ENCODE results near the gene CHRNA9. TPM values are rescaled to one million over a fixed set of nuclear protein-coding genes. Genes with fewer than 3 reads are reported as not detected.

Gene CHRNA9
- total and polyA plus RNA-seq, 2 of the 4 experiments (the other 2 are of a cell fraction): not detected

GRCh38 chr4:40299811-40300292, 35.3 kb upstream of the CHRNA9 start:
- no CpG with 5 or more reads among the region's 3 CpGs for WGBS, 2 experiments (ENCODE audit: extremely low coverage in 2 of 2, insufficient read length in 1 of 2)
- H2AFZ ChIP-seq (replicated peaks; ENCODE audit: low read length, poor library complexity): no peak overlapping the region
- in situ Hi-C loops (cut with MboI; ENCODE audit: low sequenced_read_pairs): loop anchor here (25.0 kb wide), 2 partner anchors 238 to 613 kb away; partner anchors contain the start of genes N4BP2 and UBE2K
- no peak overlapping the region for H2AK9ac ChIP-seq (replicated peaks; ENCODE audit: low read depth, low read length, poor library complexity)
- H4K20me1 ChIP-seq (ENCODE audit: insufficient read depth, low read length): no peaks in the 10 kb centered on the region
- no peak overlapping the region for H2BK20ac ChIP-seq (ENCODE audit: low read depth, low read length)
- H2BK120ac ChIP-seq (ENCODE audit: low read depth, low read length): no peak overlapping the region
- ChIA-PET CTCF (no interaction called here), POLR2A (ENCODE audit: unreplicated experiment) (interaction anchor here (0.7 kb wide), 1 partner anchor 47 kb away, joined by 5 read pairs; no protein-coding TSS in a partner anchor)
- H3K27me3 ChIP-seq (ENCODE audit: control insufficient read depth, insufficient read depth, low read length): peaks cover 13% of the 10 kb centered on the region
- H3K27ac ChIP-seq (ENCODE audit: insufficient read depth, low read length): no peak overlapping the region
- H3K14ac ChIP-seq (replicated peaks; ENCODE audit: low read depth, low read length): no peak overlapping the region
- H3K4me2 ChIP-seq (ENCODE audit: low read depth, low read length): no peak overlapping the region
- H3K23ac ChIP-seq (ENCODE audit: low read depth, low read length): no peak overlapping the region
- no peak overlapping the region for H3K18ac ChIP-seq (ENCODE audit: low read depth, low read length)
- H4K91ac ChIP-seq (ENCODE audit: insufficient read depth, low read depth, low read length): no peak overlapping the region
- no peak overlapping the region for H2BK15ac ChIP-seq (ENCODE audit: low read depth, low read length)
- H3K4ac ChIP-seq (ENCODE audit: low read depth, low read length): no peak overlapping the region
- no peak overlapping the region for H3K56ac ChIP-seq (ENCODE audit: extremely low read depth, insufficient read depth, low read length)
- H4K8ac ChIP-seq (ENCODE audit: low read depth in 2 of 2, low read length in 2 of 2): no peak overlapping the region
- H4K5ac ChIP-seq (ENCODE audit: low read depth, low read length): no peak overlapping the region
- H3K4me1 ChIP-seq (ENCODE audit: control insufficient read depth, insufficient read depth, low read length): no peaks in the 10 kb centered on the region
- H3K9me1 ChIP-seq (ENCODE audit: insufficient read depth, low read length): no peaks in the 10 kb centered on the region
- ATAC-seq (ENCODE audit: low read depth) (no peak), DNase-seq (no peak)
- no peaks in the 10 kb centered on the region for H3K36me3 ChIP-seq (ENCODE audit: control insufficient read depth, insufficient read depth, low read length)
- TF ChIP-seq MXI1 (IDR thresholded peaks at IDR 0.05; ENCODE audit: borderline replicate concordance, low read depth, low read length): no peak
- intact Hi-C loops (cut with micrococcal nuclease): no loop called here
- H3K9ac ChIP-seq (ENCODE audit: low read depth, low read length): no peak overlapping the region
- H3K79me1 ChIP-seq (ENCODE audit: low read depth in 1 of 2, low read length in 2 of 2): no peaks in the 10 kb centered on the region
- no peak overlapping the region for H2BK5ac ChIP-seq (ENCODE audit: low read depth, low read length, poor library complexity, severe bottlenecking)
- no peak overlapping the region for H2AK5ac ChIP-seq (ENCODE audit: low read depth, low read length)
- peaks cover 8% of the 10 kb centered on the region for H3K9me3 ChIP-seq (ENCODE audit: control insufficient read depth, insufficient read depth, low read length)
- no peak overlapping the region for H3K4me3 ChIP-seq (ENCODE audit: insufficient read depth, low read depth, low read length)
- no TSS peak for BruUV-seq (replicated peaks)
- dilution Hi-C loops (cut with HindIII; ENCODE audit: low sequenced_read_pairs, unreplicated experiment): no loop called here

All from IMR-90 (cell line).